HepG2 (cell line): ENCODE measurements around the gene GGA1. TPM values are rescaled to one million over a fixed set of nuclear protein-coding genes. Genes with fewer than 3 reads are reported as not detected.
A peak's percentile ranks its signal among the peaks of the same experiment; 100 is the strongest.

ENCODE experiments used
- CENPT ChIP-seq: sonication (generic); formaldehyde crosslinking; IDR thresholded peaks from 2 replicates; pipeline ENCODE4 v1.8.0; 2022; ENCODE audit warnings: low read depth, mild to moderate bottlenecking, moderate library complexity, missing genetic modification reagents
- HDAC2 ChIP-seq: sonication (generic); formaldehyde crosslinking; IDR thresholded peaks from 2 replicates; pipeline ENCODE4 v1.4.0; 2020; ENCODE audit warnings: missing genetic modification reagents
- HIVEP1 ChIP-seq: sonication (generic); formaldehyde crosslinking; IDR thresholded peaks from 2 replicates; pipeline ENCODE4 v1.4.0; 2020; ENCODE audit warnings: mild to moderate bottlenecking, missing genetic modification reagents
- IRX3 ChIP-seq: sonication (generic); formaldehyde crosslinking; IDR thresholded peaks from 2 replicates; pipeline ENCODE4 v1.8.1; 2023; ENCODE audit warnings: mild to moderate bottlenecking, low read depth, missing genetic modification reagents, borderline replicate concordance
- KLF11 ChIP-seq: IDR thresholded peaks from 2 replicates; pipeline ENCODE4 v1.6.1; 2016; ENCODE audit warnings: missing compliant biosample characterization
- MTF2 ChIP-seq: sonication (generic); formaldehyde crosslinking; IDR thresholded peaks from 2 replicates; pipeline ENCODE4 v1.5.0; 2020; ENCODE audit warnings: missing genetic modification reagents, borderline replicate concordance
- NR2C2 ChIP-seq: sonication (generic); formaldehyde crosslinking; IDR thresholded peaks from 2 replicates; pipeline ENCODE4 v1.4.0; 2020; ENCODE audit warnings: missing genetic modification reagents, mild to moderate bottlenecking, moderate library complexity, borderline replicate concordance
- RBM22 ChIP-seq: fragments of 200-400 bp; formaldehyde crosslinking; optimal IDR thresholded peaks from 2 replicates; pipeline ENCODE3; 2017; ENCODE audit warnings: mild to moderate bottlenecking, low read length, moderate library complexity
- RXRA ChIP-seq: sonication (generic); formaldehyde crosslinking; IDR thresholded peaks from 2 replicates; pipeline ENCODE4 v1.5.1; 2020; ENCODE audit warnings: missing genetic modification reagents
- ZBTB34 ChIP-seq: sonication (generic); formaldehyde crosslinking; IDR thresholded peaks from 2 replicates; pipeline ENCODE4 v1.8.0; 2022; ENCODE audit warnings: mild to moderate bottlenecking, missing genetic modification reagents
- ZNF329 ChIP-seq: sonication (generic); formaldehyde crosslinking; IDR thresholded peaks from 2 replicates; pipeline ENCODE4 v1.9.0; 2021; ENCODE audit warnings: low read depth, mild to moderate bottlenecking, missing genetic modification reagents
- polyA plus RNA-seq, 8 experiments: library from polyadenylated mRNA; depleted of rRNA in 3 of 8; stranded (reverse) in 7 of 8; unstranded in 1 of 8; fragments of >200 nt; fragmentation: Illumina TruSeq in 4 of 8; extraction: Trizol in 4 of 8; gene quantifications; 2 replicates each; pipeline versions ENCODE4 v1.2.1 to v1.2.3, GENCODE V29; 2011 to 2016; ENCODE audit warnings: low read depth in 4 of 8, missing spikeins in 1 of 8, mixed read lengths in 1 of 8; ENCODE audit not compliant: insufficient read depth in 1 of 8
- total RNA-seq, 5 experiments: library from RNA; depleted of rRNA; stranded (reverse); fragments of >200 nt; fragmentation: Illumina TruSeq; extraction: Trizol; gene quantifications; 2 replicates each; pipeline ENCODE4 v1.2.3, GENCODE V29; 2016; ENCODE audit warnings: low read depth in 1 of 5
- TF ChIP-seq, protein P1 (sequence below): sonication (generic); formaldehyde crosslinking; IDR thresholded peaks from 2 replicates; pipeline ENCODE4 v1.9.0; 2022; ENCODE audit warnings: missing genetic modification reagents, mild to moderate bottlenecking, borderline replicate concordance
- TF ChIP-seq, protein P2 (sequence below): sonication (generic); formaldehyde crosslinking; IDR thresholded peaks from 2 replicates; pipeline ENCODE4 v1.5.0; 2020; ENCODE audit warnings: missing genetic modification reagents
- TF ChIP-seq, protein P3 (sequence below): sonication (generic); formaldehyde crosslinking; IDR thresholded peaks from 2 replicates; pipeline ENCODE4 v1.8.0; 2022; ENCODE audit warnings: mild to moderate bottlenecking, missing genetic modification reagents, borderline replicate concordance

GGA1 gene
- total and polyA plus RNA-seq, 2 of the 13 experiments (the other 11 are each of a cell fraction or from before 2014, with no cell fraction given) = 29.1 to 87.2 TPM

- TF ChIP-seq, protein P1, sequence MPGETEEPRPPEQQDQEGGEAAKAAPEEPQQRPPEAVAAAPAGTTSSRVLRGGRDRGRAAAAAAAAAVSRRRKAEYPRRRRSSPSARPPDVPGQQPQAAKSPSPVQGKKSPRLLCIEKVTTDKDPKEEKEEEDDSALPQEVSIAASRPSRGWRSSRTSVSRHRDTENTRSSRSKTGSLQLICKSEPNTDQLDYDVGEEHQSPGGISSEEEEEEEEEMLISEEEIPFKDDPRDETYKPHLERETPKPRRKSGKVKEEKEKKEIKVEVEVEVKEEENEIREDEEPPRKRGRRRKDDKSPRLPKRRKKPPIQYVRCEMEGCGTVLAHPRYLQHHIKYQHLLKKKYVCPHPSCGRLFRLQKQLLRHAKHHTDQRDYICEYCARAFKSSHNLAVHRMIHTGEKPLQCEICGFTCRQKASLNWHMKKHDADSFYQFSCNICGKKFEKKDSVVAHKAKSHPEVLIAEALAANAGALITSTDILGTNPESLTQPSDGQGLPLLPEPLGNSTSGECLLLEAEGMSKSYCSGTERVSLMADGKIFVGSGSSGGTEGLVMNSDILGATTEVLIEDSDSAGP = peak; percentile 32
- TF ChIP-seq HIVEP1 (CRISPR knock-in tag) (peak; percentile 66), KLF11 (CRISPR knock-in tag) (no peak), HDAC2 (no peak), RXRA (CRISPR knock-in tag) (peak; percentile 94), IRX3 (peak; percentile 85; the same call in 1 of the 2 replicates), MTF2 (CRISPR knock-in tag) (no peak), NR2C2 (peak; percentile 98), ZBTB34 (CRISPR knock-in tag) (peak; percentile 68; the same call in 1 of the 2 replicates), CENPT (CRISPR knock-in tag) (0 out of 2 replicates have a peak, but pooled peaks have one; percentile 77), ZNF329 (CRISPR knock-in tag) (0 out of 2 replicates have a peak, but pooled peaks have one; percentile 13), RBM22 (peak; percentile 3)
- TF ChIP-seq, protein P2, sequence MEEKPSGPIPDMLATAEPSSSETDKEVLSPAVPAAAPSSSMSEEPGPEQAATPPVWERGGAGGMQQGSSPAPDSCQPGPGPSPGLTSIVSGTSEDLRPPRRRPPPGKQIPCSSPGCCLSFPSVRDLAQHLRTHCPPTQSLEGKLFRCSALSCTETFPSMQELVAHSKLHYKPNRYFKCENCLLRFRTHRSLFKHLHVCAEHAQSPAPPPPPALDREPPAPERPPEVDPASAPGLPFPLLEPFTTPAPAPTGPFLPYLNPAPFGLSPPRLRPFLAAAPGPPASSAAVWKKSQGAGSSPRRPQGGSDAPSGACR (CRISPR knock-in tag) = no peak
- TF ChIP-seq, protein P3, sequence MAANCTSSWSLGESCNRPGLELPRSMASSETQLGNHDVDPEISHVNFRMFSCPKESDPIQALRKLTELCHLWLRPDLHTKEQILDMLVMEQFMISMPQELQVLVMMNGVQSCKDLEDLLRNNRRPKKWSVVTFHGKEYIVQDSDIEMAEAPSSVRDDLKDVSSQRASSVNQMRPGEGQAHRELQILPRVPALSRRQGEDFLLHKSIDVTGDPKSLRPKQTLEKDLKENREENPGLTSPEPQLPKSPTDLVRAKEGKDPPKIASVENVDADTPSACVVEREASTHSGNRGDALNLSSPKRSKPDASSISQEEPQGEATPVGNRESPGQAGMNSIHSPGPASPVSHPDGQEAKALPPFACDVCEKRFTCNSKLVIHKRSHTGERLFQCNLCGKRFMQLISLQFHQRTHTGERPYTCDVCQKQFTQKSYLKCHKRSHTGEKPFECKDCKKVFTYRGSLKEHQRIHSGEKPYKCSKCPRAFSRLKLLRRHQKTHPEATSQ (CRISPR knock-in tag) = peak; percentile 66; the same call in 1 of the 2 replicates
These were observed 38.5 kb upstream of the GGA1 start (continued) for GRCh38 chr22:37569921-37570660.
